Aorta (tissue), 5 donors: ENCODE data around the gene WDFY3. TPM values are rescaled to one million over a fixed set of nuclear protein-coding genes. Genes with fewer than 3 reads are reported as not detected.

Experiments
- ATAC-seq: fragments of 200-7000 bp; cut with Tn5 transposase; one replicate; pipeline ENCODE4 v1.9.1; 2022; ENCODE audit warnings: moderate library complexity; ENCODE audit not compliant: low FRiP score
- DNase-seq, 2 donors: peaks; one replicate each; pipeline ENCODE4 v3.0.0-alpha.2; 2020
- H3K27ac ChIP-seq, 2 donors: one replicate each; pipeline ENCODE4 v1.5.1; 2013; ENCODE audit warnings: low read length in 2 of 2, mild to moderate bottlenecking in 2 of 2, moderate library complexity in 2 of 2, control low read depth in 1 of 2, inconsistent platforms in 1 of 2, low read depth in 1 of 2
- H3K27me3 ChIP-seq, 2 donors: one replicate each; pipeline ENCODE4 v1.6.1; 2013; ENCODE audit warnings: control low read depth in 1 of 2, low read length in 1 of 2, mild to moderate bottlenecking in 1 of 2, moderate library complexity in 1 of 2; ENCODE audit not compliant: insufficient read depth in 2 of 2, control insufficient read depth in 1 of 2
- H3K36me3 ChIP-seq, 2 donors: one replicate each; pipeline ENCODE4 v1.6.1; 2013; ENCODE audit warnings: control low read depth in 1 of 2, low read length in 1 of 2, mild to moderate bottlenecking in 1 of 2; ENCODE audit not compliant: insufficient read depth in 2 of 2, control insufficient read depth in 1 of 2
- H3K4me1 ChIP-seq, 2 donors: one replicate each; pipeline ENCODE4 v1.6.1; 2013; ENCODE audit warnings: low read length in 2 of 2, control low read depth in 1 of 2, mild to moderate bottlenecking in 1 of 2, moderate library complexity in 1 of 2; ENCODE audit not compliant: insufficient read depth in 2 of 2, control insufficient read depth in 1 of 2
- H3K4me3 ChIP-seq, 2 donors: one replicate each; pipeline ENCODE4 v1.5.1; 2013; ENCODE audit warnings: low read length in 2 of 2, control low read depth in 1 of 2, mild to moderate bottlenecking in 1 of 2
- H3K9me3 ChIP-seq: one replicate; pipeline ENCODE4 v1.6.1; 2013; ENCODE audit warnings: mild to moderate bottlenecking, low read length; ENCODE audit not compliant: control insufficient read depth
- WGBS, 2 donors: extraction: QIAGEN DNeasy Blood & Tissue Kit; methylation state at CpG; one replicate each; pipeline ENCODE4 v1.1.7; 2013; 5-methylcytosine and 5-hydroxymethylcytosine counted together
- intact Hi-C, 2 donors: fragments of 100-400 bp; cut with DNase I; formaldehyde crosslinking; loops; one replicate each; pipeline versions ENCODE4 v1.14.2 to v1.15.0; 2022
- polyA plus RNA-seq, 2 donors: library from polyadenylated mRNA; stranded (reverse); fragments of 200-250 nt; gene quantifications; one replicate each; pipeline ENCODE4 v1.2.3, GENCODE V29; 2013
- total RNA-seq, 2 donors: library from RNA; stranded (reverse); fragmentation: NEBNext Ultra II Directional; extraction: Animal tissue kit (Norgen Biotek cat#: 25700); gene quantifications; one replicate each; pipeline ENCODE4 v1.2.1, GENCODE V29; 2021
- donor health status: healthy with polysubstance abuse.
- donor health status: Bipolar disorder and iron deficiency.
- donor health status: DM: no; HTN: no; CAD: no.
- donor health status: DM: no; HTN: no; CAD: no.
- donor health status: DM: yes; HTN: yes; CAD: no.

WDFY3 gene
- total and polyA plus RNA-seq, 4 donors = 3.4 to 177 (median 69.5) TPM

GRCh38 chr4:84680956-84681355 lies 285.5 kb downstream of the WDFY3 start:
- Histone ChIP-seq H3K4me3 (no peak overlapping the region), H3K36me3 (peaks cover 4 to 16% of the 10 kb centered on the region in 2 donors), H3K9me3 (no peaks in the 10 kb centered on the region), H3K27ac (no peak overlapping the region), H3K4me1 (peaks cover 0 to 2% of the 10 kb centered on the region in 2 donors), H3K27me3 (no peaks in the 10 kb centered on the region)
- 95 to 97% methylated on average over 4 of the region's 4 CpGs for WGBS, 2 donors
- DNase-seq (no peak), ATAC-seq (no peak)
- intact Hi-C loops = no loop called here

GRCh38 chr4:84678976-84679744 lies 287.3 kb downstream of the WDFY3 start:
- Histone ChIP-seq H3K4me1 (peaks cover 0 to 2% of the 10 kb centered on the region in 2 donors), H3K4me3 (no peak overlapping the region), H3K9me3 (no peaks in the 10 kb centered on the region), H3K36me3 (peaks cover 8 to 16% of the 10 kb centered on the region in 2 donors), H3K27ac (no peak overlapping the region), H3K27me3 (no peaks in the 10 kb centered on the region)
- peak; percentile 54 for ATAC-seq
- WGBS, 2 donors = 61 to 67% methylated on average over 14 of the region's 14 CpGs
- intact Hi-C loops = loop anchor here in 1 of 2 donors (10.0 kb wide), 1 partner anchor 94 kb away; the partner anchor contains the start of gene CDS1
- no peak for DNase-seq

- Histone ChIP-seq H3K4me3 (no peak overlapping the region), H3K9me3 (no peaks in the 10 kb centered on the region), H3K27me3 (no peaks in the 10 kb centered on the region), H3K4me1 (peaks cover 2% of the 10 kb centered on the region in 2 donors), H3K27ac (no peak overlapping the region), H3K36me3 (peaks cover 8 to 10% of the 10 kb centered on the region in 2 donors)
- 97 to 98% methylated on average over 5 of the region's 5 CpGs for WGBS, 2 donors
- DNase-seq (no peak), ATAC-seq (peak; percentile 48)
- intact Hi-C loops = loop anchor here in 1 of 2 donors (10.0 kb wide), 1 partner anchor 93 kb away; the partner anchor contains the start of gene CDS1
Observed at GRCh38 chr4:84677995-84678394, 288.5 kb downstream of the WDFY3 start.

- Histone ChIP-seq H3K4me3 (no peak overlapping the region), H3K36me3 (peaks cover 8 to 12% of the 10 kb centered on the region in 2 donors), H3K4me1 (peaks cover 0 to 2% of the 10 kb centered on the region in 2 donors), H3K9me3 (no peaks in the 10 kb centered on the region), H3K27me3 (no peaks in the 10 kb centered on the region), H3K27ac (no peak overlapping the region)
- no peak for ATAC-seq
- 76 to 83% methylated on average over 9 of the region's 9 CpGs for WGBS, 2 donors
- DNase-seq = no peak
- intact Hi-C loops = loop anchor here in 1 of 2 donors (10.0 kb wide), 1 partner anchor 92 kb away; the partner anchor contains the start of gene CDS1
Observed at GRCh38 chr4:84677093-84677492, 289.4 kb downstream of the WDFY3 start.

GRCh38 chr4:84673475-84674240 lies 292.8 kb downstream of the WDFY3 start:
- DNase-seq (no peak), ATAC-seq (no peak)
- Histone ChIP-seq H3K27ac (peak overlapping the region in 1 of 2 donors; percentile 17), H3K27me3 (no peaks in the 10 kb centered on the region), H3K36me3 (peaks cover 10 to 15% of the 10 kb centered on the region in 2 donors), H3K4me1 (peaks cover 0 to 2% of the 10 kb centered on the region in 2 donors), H3K4me3 (no peak overlapping the region), H3K9me3 (no peaks in the 10 kb centered on the region)
- 50 to 74% methylated on average over 1 of the region's 1 CpG for WGBS, 2 donors
- intact Hi-C loops = loop anchor here in 1 of 2 donors (10.0 kb wide), 1 partner anchor 89 kb away; the partner anchor contains the start of gene CDS1

- no peak for ATAC-seq
- no peak for DNase-seq
- H3K9me3 ChIP-seq = no peaks in the 10 kb centered on the region
- H3K27me3 ChIP-seq = no peaks in the 10 kb centered on the region
- H3K4me1 ChIP-seq = peaks cover 0 to 2% of the 10 kb centered on the region in 2 donors
- H3K36me3 ChIP-seq = peaks cover 6 to 9% of the 10 kb centered on the region in 2 donors
- H3K27ac ChIP-seq = no peak overlapping the region
- H3K4me3 ChIP-seq = no peak overlapping the region
- intact Hi-C loops = loop anchor here in 1 of 2 donors (10.0 kb wide), 1 partner anchor 87 kb away; the partner anchor contains the start of gene CDS1
Observed at GRCh38 chr4:84672177-84672576, 294.3 kb downstream of the WDFY3 start.

- Histone ChIP-seq H3K9me3 (no peaks in the 10 kb centered on the region), H3K4me3 (no peak overlapping the region), H3K4me1 (peaks cover 0 to 2% of the 10 kb centered on the region in 2 donors), H3K27ac (no peak overlapping the region), H3K27me3 (no peaks in the 10 kb centered on the region), H3K36me3 (peaks cover 2 to 6% of the 10 kb centered on the region in 2 donors)
- ATAC-seq (no peak), DNase-seq (no peak)
- intact Hi-C loops = no loop called here
- WGBS, 2 donors = 86 to 90% methylated on average over 1 of the region's 1 CpG
Observed at GRCh38 chr4:84669201-84669600, 297.3 kb downstream of the WDFY3 start.

GRCh38 chr4:84666439-84666838 lies 300.1 kb downstream of the WDFY3 start:
- H3K4me3 ChIP-seq = no peak overlapping the region
- WGBS, 2 donors = 86 to 91% methylated on average over 1 of the region's 1 CpG
- intact Hi-C loops = no loop called here
- H3K27me3 ChIP-seq = no peaks in the 10 kb centered on the region
- DNase-seq = no peak
- no peak overlapping the region for H3K27ac ChIP-seq
- H3K36me3 ChIP-seq = peaks cover 2 to 3% of the 10 kb centered on the region in 2 donors
- H3K4me1 ChIP-seq = no peaks in the 10 kb centered on the region
- ATAC-seq = no peak
- H3K9me3 ChIP-seq = no peaks in the 10 kb centered on the region
